Measurements from ENCODE around the gene ZFHX3.

The ZFHX3 gene

GRCh38 chr16:72909196-72909595 lies 138.7 kb downstream of the ZFHX3 start:
- DNase-seq (ENCODE audit: low read depth in 2 of 2, low spot score in 1 of 2), result no peak

DNA sequence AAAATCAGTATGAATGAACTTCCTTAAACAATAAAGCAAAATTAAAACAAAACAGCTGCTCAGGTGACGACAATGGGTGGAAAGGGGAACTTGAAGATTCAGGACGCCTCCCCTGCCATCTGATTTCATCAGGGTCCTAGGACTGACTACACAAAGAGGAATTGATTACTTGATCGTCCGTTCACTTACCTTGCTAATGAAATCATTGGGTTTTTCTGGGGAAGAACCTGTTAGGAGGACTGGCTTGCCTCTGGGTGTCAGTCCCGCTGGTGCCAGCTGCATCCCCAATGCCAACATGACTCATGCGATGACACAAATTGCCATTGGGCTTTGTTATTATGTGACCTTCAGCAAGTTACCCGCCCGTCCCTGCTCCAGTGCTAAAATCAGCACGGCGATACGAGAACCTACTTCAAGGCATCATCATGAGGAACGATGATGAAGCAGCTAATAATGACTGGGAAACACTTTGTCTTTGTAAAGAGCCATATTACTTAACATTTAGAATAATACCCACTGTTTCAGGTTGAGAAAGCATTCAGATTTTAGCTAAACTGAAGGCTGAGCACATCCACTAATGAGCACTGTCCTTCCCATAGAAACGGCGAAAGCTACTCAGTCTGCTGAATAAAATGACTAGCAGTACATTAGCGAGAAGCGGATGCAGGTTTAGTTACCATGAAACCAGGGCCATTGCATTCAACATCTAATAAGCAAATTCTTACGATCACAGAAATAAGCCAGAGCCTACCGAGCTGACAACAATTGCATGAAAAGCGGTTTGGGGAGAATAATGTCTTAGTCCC lies 139.4 kb downstream of the ZFHX3 start:
- DNase-seq (ENCODE audit: low read depth in 2 of 2, low spot score in 1 of 2), result no peak

DNA sequence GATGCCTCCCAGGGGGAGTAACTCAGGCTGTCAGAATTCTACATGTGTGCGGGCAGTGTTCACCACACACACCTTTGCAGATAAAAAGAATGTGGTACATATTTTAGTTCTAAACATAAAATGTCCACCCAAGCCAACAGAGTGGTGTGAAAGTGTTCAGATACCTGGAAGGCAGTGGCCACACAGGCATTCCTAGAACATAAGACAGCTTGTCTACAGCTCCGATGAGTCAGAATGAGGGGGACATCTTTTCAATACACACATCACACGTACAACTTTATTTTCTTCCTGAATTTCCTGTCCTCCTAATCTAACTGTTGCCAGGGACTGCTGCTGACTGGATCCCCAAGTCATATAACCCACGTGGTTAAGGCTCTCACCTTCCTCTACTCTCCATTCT lies 142.3 kb downstream of the ZFHX3 start:
- DNase-seq (ENCODE audit: low read depth in 2 of 2, low spot score in 1 of 2), result no peak

- DNase-seq (ENCODE audit: low read depth in 2 of 2, low spot score in 1 of 2), result no peak
Measured at GRCh38 chr16:72903176-72903575, 144.8 kb downstream of the ZFHX3 start.

GRCh38 chr16:72902206-72902605 lies 145.7 kb downstream of the ZFHX3 start:
- DNase-seq (ENCODE audit: low read depth in 2 of 2, low spot score in 1 of 2), result no peak

- DNase-seq (ENCODE audit: low read depth in 2 of 2, low spot score in 1 of 2), result no peak
Measured at GRCh38 chr16:72901000-72901627, 146.8 kb downstream of the ZFHX3 start.

- no peak for DNase-seq (ENCODE audit: low read depth in 2 of 2, low spot score in 1 of 2)
Measured at GRCh38 chr16:72898216-72898825, 149.6 kb downstream of the ZFHX3 start.

- no peak for DNase-seq (ENCODE audit: low read depth in 2 of 2, low spot score in 1 of 2)
Measured at GRCh38 chr16:72897707-72898106, 150.2 kb downstream of the ZFHX3 start.

DNA sequence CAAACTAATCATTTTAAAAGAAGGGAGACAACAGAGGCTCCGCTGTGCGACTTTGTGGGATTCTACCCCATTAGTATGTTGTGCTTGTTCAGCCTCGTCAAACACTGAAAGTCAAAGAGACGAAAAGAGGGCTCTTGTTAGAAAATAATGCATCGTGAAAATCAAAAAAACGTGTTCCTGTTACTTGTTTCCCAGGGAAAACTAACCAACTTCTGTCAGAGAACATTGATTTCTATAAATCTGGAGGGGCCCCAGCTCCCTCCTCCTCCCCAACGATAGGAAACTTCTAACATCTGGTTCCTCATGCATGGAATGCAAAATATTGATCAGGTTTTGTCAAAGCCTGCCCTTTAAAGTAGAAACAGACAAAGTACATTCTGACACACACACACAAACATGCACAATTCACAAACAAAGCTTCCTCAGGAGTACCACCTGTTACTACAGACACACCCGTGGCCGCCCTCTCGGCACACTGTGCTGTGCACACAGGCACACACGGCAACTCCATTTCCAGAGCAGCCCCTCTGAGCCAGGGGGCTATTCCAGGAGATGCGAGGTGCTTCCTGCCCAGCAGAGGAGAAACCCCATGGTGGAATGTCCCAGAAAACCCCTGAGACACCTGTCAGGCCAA lies 151.3 kb downstream of the ZFHX3 start:
- DNase-seq (ENCODE audit: low read depth in 2 of 2, low spot score in 1 of 2), result no peak

DNA sequence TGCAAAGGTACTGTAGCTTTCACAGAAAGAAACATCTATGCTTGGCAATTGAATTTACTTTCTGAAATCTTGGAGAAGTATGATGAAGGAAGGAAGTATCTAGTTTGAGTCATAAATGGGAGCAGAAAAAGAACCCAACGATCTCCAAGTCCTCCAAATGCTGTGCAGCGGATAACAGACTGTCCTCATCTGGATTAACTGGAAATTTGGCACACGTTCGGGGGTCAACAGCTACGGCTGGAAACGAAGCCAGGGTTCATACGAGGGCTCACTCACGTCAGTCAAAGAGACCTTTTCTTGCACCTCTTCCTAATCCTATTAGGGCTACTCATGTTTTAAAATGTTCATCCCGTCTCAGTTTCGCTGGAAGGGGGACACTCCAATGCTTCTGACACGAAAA lies 152.0 kb downstream of the ZFHX3 start:
- DNase-seq (ENCODE audit: low read depth in 2 of 2, low spot score in 1 of 2), result no peak

DNA sequence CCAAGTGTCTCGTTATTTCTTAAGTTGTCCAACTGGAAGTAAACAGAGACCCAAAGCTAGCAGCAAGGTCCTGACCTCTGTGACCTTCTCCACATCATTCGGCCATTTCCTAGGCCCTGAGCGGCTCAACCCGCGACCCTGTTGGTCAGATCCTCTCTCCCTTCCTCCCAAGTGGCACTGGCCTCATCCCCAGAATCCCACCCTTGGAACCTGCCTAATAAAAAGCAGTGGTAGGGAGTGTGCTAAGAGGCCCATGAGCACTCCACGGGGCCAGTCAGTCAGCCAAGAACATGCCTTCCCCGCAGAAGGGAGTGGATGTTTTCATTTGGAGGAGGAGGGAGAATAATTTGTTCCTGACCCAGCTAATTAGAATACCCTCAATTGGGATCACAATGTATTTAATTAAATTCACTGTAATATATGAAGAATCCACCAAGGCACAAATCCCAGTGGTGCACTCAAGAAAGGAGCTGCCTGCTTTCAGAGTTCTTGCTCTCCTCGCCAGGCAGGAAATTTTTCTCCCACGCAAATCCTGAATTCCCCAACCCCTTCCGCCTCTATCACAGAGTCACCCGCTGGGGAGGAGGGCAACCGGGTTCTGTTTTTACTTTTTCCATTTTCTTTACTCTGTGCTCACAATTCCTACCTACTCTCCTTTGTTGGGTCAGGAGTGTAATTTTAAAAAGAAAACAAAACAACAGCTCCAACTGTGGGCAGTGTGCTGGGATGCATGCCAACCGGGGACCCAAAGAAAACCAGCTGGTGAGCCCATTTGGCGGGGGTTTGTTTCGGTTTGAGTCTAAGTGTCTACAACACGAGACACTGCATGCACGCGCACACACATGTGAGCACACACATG lies 153.4 kb downstream of the ZFHX3 start:
- no peak for DNase-seq (ENCODE audit: low read depth in 2 of 2, low spot score in 1 of 2)

GRCh38 chr16:72891291-72892227 lies 156.4 kb downstream of the ZFHX3 start:
- no peak for DNase-seq (ENCODE audit: low read depth in 2 of 2, low spot score in 1 of 2)

DNA sequence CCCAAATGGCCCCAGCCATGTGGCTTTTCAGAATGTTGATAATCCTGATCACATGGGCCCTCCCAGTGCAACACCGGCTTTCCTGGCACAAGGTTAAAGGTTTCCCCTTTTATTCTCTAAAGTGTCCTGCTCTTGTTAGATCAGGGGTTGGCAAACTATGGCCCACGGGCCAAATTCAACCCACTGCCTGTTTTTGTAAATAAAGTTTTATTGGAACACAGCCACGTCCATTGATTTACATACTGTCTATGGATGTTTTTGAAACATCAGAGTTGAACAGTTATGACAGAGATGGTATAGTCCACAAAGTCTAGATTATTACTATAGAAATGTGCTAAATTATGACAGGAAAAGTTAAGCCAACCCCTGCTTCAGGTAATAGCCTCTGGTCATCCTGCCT lies 157.3 kb downstream of the ZFHX3 start:
- no peak for DNase-seq (ENCODE audit: low read depth in 2 of 2, low spot score in 1 of 2)

DNA sequence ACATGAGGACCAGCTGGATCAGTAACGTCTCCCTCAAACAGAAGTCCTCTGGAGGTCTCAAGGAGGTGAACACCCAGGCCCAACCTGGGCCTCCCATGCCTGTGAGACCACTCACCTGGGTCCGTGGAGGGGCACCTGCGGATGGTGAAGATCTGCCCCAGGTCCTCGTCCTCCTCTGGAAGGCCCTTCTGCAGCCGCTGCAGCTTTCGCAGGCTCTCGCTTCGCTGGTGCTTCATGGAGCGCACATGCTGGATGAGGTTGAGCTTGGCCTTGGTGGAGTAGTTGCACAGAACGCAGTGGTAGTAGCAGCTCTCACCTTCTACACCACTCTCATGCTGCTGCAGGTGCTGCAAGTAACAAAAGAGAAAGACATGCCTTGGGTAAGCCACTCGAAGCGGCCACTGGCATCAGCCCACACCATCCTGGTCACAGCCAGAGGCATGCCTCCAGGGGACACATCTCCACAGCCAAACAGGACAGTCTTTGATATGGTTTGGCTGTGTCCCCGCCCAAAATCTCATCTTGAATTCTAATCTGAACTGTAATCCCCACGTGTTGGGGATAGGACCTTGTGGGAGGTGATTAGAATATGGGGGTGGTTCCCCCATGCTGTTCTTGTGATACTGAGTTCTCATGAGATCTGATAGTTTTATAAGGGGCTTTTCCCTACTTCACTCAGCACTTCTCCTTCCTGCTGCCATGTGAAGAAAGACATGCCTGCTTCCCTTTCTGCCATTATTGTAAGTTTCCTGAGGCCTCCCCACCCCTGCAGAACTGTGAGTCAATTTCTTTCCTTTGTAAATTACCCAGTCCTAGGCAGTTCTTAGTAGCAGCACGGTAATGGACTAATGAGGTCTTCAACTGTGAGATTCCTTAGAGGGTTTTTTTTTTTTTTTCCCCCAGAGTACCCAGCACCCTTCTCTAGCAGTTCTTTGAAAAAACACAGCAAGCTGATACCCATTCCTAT lies 158.0 kb downstream of the ZFHX3 start:
- DNase-seq (ENCODE audit: low read depth in 2 of 2, low spot score in 1 of 2), result no peak

GRCh38 chr16:72887537-72887936 lies 160.4 kb downstream of the ZFHX3 start:
- no peak for DNase-seq (ENCODE audit: low read depth in 2 of 2, low spot score in 1 of 2)

- no peak for DNase-seq (ENCODE audit: low read depth in 2 of 2, low spot score in 1 of 2)
Measured at GRCh38 chr16:72886346-72886974, 161.5 kb downstream of the ZFHX3 start.

DNA sequence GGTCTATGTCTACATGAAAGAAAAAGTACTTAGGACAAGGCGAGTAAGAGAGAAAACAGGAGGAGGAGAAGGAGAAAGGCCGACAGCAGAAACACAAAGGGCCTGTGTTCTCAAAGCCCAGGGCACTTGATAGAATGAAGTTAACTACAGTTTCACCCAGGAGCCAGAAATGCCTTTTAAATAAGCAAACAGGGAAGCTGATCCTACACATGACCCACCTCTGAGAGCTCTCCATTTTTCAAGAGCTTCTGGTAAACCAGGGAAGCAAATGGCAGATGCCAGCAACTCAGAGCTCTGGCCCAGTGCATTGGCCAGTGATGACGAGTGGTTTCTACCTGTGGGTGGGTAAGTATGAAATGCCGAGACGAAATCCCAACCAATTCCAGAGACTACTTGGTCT lies 163.4 kb downstream of the ZFHX3 start:
- DNase-seq (ENCODE audit: low read depth in 2 of 2, low spot score in 1 of 2), result no peak

DNA sequence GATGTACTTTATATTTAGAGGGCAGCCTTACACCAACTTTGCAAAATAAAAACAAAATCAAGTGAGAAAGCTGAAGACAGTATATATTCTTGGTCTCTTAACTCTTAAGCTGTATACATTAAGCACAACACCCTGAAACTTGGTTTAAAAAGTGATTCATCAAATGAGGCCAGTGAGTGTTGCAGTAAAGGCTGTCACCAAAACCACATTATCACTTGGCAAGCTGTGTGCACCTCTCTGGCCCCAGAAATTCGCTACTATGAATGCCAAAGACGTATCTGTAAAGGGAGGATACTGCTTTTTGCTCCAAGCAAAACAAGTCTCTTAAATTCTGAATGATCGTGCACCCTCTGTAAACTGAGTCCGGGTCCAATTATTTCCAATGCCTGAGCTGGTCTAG lies 163.9 kb downstream of the ZFHX3 start:
- no peak for DNase-seq (ENCODE audit: low read depth in 2 of 2, low spot score in 1 of 2)

Data from stimulated activated CD8-positive, alpha-beta memory T cell treated with anti-CD3 and anti-CD28 coated beads, Interleukin-4, amount 100 ng/mL, for 4 hours (primary cell).